DND-41 (cell line): ENCODE data around the gene RNU1-3.
"Not testable (repeated sequence)": the region's sequence is repeated elsewhere in the genome, so short reads cannot be mapped to it uniquely, and the experiment has no call there.

Experiments used
- ATAC-seq: fragments of 200-7000 bp; cut with Tn5 transposase; 3 replicates; pipeline ENCODE4 v1.9.1; 2021; ENCODE audit warnings: low read depth; ENCODE audit not compliant: insufficient read depth
- DNase-seq: peaks from one replicate; pipeline ENCODE4 v3.0.0-alpha.2; 2020
- H2AFZ ChIP-seq: 2 replicates; pipeline ENCODE4 v1.6.0; 2012; ENCODE audit warnings: low read depth, low read length
- H3K27ac ChIP-seq: 2 replicates; pipeline ENCODE4 v1.5.1; 2012; ENCODE audit warnings: low read length, inconsistent platforms
- H3K27me3 ChIP-seq: fragments of 200-600 bp; sonication (generic); 2 replicates; pipeline ENCODE4 v1.6.0; 2012; ENCODE audit warnings: low read length, mild to moderate bottlenecking, inconsistent platforms; ENCODE audit not compliant: insufficient read depth, poor library complexity
- H3K36me3 ChIP-seq: 2 replicates; pipeline ENCODE4 v1.5.1; 2012; ENCODE audit warnings: low read length, inconsistent platforms; ENCODE audit not compliant: insufficient read depth
- H3K4me1 ChIP-seq: 2 replicates; pipeline ENCODE4 v1.5.1; 2012; ENCODE audit warnings: mild to moderate bottlenecking, low read length; ENCODE audit not compliant: insufficient read depth
- H3K4me2 ChIP-seq: 2 replicates; pipeline ENCODE4 v1.6.0; 2012; ENCODE audit warnings: mild to moderate bottlenecking, moderate library complexity, low read length, inconsistent platforms; ENCODE audit not compliant: insufficient read depth
- H3K4me3 ChIP-seq, 2 experiments: fragments of 200-600 bp in 1 of 2; shearing (Covaris generic) in 1 of 2; 2 replicates each; pipeline ENCODE4 v1.5.1; 2012 to 2016; ENCODE audit warnings: inconsistent platforms in 2 of 2, low read length in 2 of 2, mild to moderate bottlenecking in 2 of 2, low read depth in 1 of 2, moderate library complexity in 1 of 2
- H3K79me2 ChIP-seq: 2 replicates; pipeline ENCODE4 v1.6.0; 2012; ENCODE audit warnings: low read length, inconsistent platforms; ENCODE audit not compliant: insufficient read depth
- H3K9ac ChIP-seq: 2 replicates; pipeline ENCODE4 v1.6.0; 2012; ENCODE audit warnings: low read depth, mild to moderate bottlenecking, inconsistent platforms, low read length, moderate library complexity
- H3K9me3 ChIP-seq: 2 replicates; pipeline ENCODE4 v1.5.1; 2012; ENCODE audit warnings: low read length, moderate library complexity, mild to moderate bottlenecking, inconsistent platforms; ENCODE audit not compliant: insufficient read depth, severe bottlenecking
- H4K20me1 ChIP-seq: 2 replicates; pipeline ENCODE4 v1.6.0; 2012; ENCODE audit warnings: low read length; ENCODE audit not compliant: insufficient read depth
- CTCF ChIP-seq: IDR thresholded peaks from 2 replicates; pipeline ENCODE4 v1.5.1; 2012; ENCODE audit warnings: borderline replicate concordance, low read length, moderate library complexity, mild to moderate bottlenecking; ENCODE audit not compliant: poor library complexity, severe bottlenecking; ENCODE audit errors: extremely low read depth

The RNU1-3 gene

GRCh38 chr1:16692283-16692682 lies 25.5 kb upstream of the RNU1-3 start:
- H3K79me2 ChIP-seq, H3K9ac ChIP-seq, ATAC-seq, H3K4me3 ChIP-seq, H3K4me1 ChIP-seq, H2AFZ ChIP-seq, H3K9me3 ChIP-seq, H3K27ac ChIP-seq, DNase-seq, H3K27me3 ChIP-seq, H3K4me2 ChIP-seq, H4K20me1 ChIP-seq, H3K36me3 ChIP-seq: not testable (repeated sequence)

GRCh38 chr1:16690971-16691682 lies 24.4 kb upstream of the RNU1-3 start:
- not testable (repeated sequence) for DNase-seq, H3K4me3 ChIP-seq, H3K27ac ChIP-seq, H4K20me1 ChIP-seq, H3K4me1 ChIP-seq, H3K9ac ChIP-seq, H3K27me3 ChIP-seq, H3K4me2 ChIP-seq, H3K9me3 ChIP-seq, ATAC-seq, H3K79me2 ChIP-seq, H3K36me3 ChIP-seq, H2AFZ ChIP-seq

GRCh38 chr1:16687132-16687800 lies 20.5 kb upstream of the RNU1-3 start:
- not testable (repeated sequence) for DNase-seq, H3K9me3 ChIP-seq, ATAC-seq, H3K4me1 ChIP-seq, H4K20me1 ChIP-seq, H3K79me2 ChIP-seq, H2AFZ ChIP-seq, H3K36me3 ChIP-seq, H3K27ac ChIP-seq, H3K4me2 ChIP-seq, H3K27me3 ChIP-seq, H3K4me3 ChIP-seq, H3K9ac ChIP-seq

GRCh38 chr1:16685445-16686371 lies 19.0 kb upstream of the RNU1-3 start:
- H3K9ac ChIP-seq, H3K4me2 ChIP-seq: not testable (repeated sequence)
- ATAC-seq: peak; percentile 47; the same call in 1 of the 3 replicates

GRCh38 chr1:16684738-16685337 lies 18.1 kb upstream of the RNU1-3 start:
- not testable (repeated sequence) for DNase-seq, H3K27ac ChIP-seq, H4K20me1 ChIP-seq, H3K4me2 ChIP-seq, H3K36me3 ChIP-seq, H2AFZ ChIP-seq, H3K9ac ChIP-seq, H3K9me3 ChIP-seq, H3K79me2 ChIP-seq, H3K27me3 ChIP-seq, H3K4me1 ChIP-seq, H3K4me3 ChIP-seq
- ATAC-seq: peak; percentile 74; the same call in 2 of the 3 replicates
- peak; percentile 42 for TF ChIP-seq CTCF

More at GRCh38 chr1:16685445-16686371, 19.0 kb upstream of the RNU1-3 start:
- H3K9me3 ChIP-seq, H4K20me1 ChIP-seq, H3K79me2 ChIP-seq, H2AFZ ChIP-seq, H3K36me3 ChIP-seq, H3K27ac ChIP-seq, H3K4me3 ChIP-seq, H3K27me3 ChIP-seq, DNase-seq, H3K4me1 ChIP-seq: not testable (repeated sequence)

- DNase-seq, H3K9ac ChIP-seq, H3K27me3 ChIP-seq, H2AFZ ChIP-seq, H3K4me3 ChIP-seq, H3K4me1 ChIP-seq, H3K36me3 ChIP-seq, H3K79me2 ChIP-seq, H3K4me2 ChIP-seq, H3K9me3 ChIP-seq, ATAC-seq, H4K20me1 ChIP-seq, H3K27ac ChIP-seq: not testable (repeated sequence)
These were observed 17.4 kb upstream of the RNU1-3 start for GRCh38 chr1:16684152-16684551.

GRCh38 chr1:16682803-16683202 lies 16.1 kb upstream of the RNU1-3 start:
- not testable (repeated sequence) for H3K9ac ChIP-seq, H4K20me1 ChIP-seq, H3K27me3 ChIP-seq, ATAC-seq, H3K4me3 ChIP-seq, H3K4me2 ChIP-seq, H3K79me2 ChIP-seq, H2AFZ ChIP-seq, DNase-seq, H3K27ac ChIP-seq, H3K9me3 ChIP-seq, H3K36me3 ChIP-seq, H3K4me1 ChIP-seq
